ENCODE data around the gene SLC24A4. TPM values are rescaled to one million over a fixed set of nuclear protein-coding genes. Genes with fewer than 3 reads are reported as not detected.

The SLC24A4 gene
- polyA plus RNA-seq, 1 donor from 2014 or later, result 0.17 TPM

- Histone ChIP-seq H3K4me3 (ENCODE audit: low read length) (no peak overlapping the region), H3K4me2 (ENCODE audit: low read length) (no peak overlapping the region), H3K79me2 (replicated peaks; ENCODE audit: insufficient read depth, low read length) (no peaks in the 10 kb centered on the region), H3K36me3 (ENCODE audit: insufficient read depth, low read length) (no peaks in the 10 kb centered on the region), H3K27me3 (ENCODE audit: insufficient read depth, low read depth, low read length) (no peaks in the 10 kb centered on the region), H3K9me3 (ENCODE audit: low read length) (no peaks in the 10 kb centered on the region), H2AFZ (ENCODE audit: low read depth, low read length) (no peak overlapping the region), H3F3A (ENCODE audit: insufficient read depth, low read length, poor library complexity, severe bottlenecking) (no peaks in the 10 kb centered on the region), H3K9me2 (ENCODE audit: insufficient read depth, low read length) (no peaks in the 10 kb centered on the region), H3K9ac (ENCODE audit: low read length) (no peak overlapping the region), H4K20me1 (ENCODE audit: insufficient read depth) (no peaks in the 10 kb centered on the region), H3K27ac (ENCODE audit: low read length) (no peak overlapping the region)
- TF ChIP-seq POLR2AphosphoS5 (IDR thresholded peaks at IDR 0.05), result no peak
- TF ChIP-seq SMC3 (conservative IDR thresholded peaks at IDR 0.05; ENCODE audit: poor library complexity), result no peak
- TF ChIP-seq REST (IDR thresholded peaks at IDR 0.05; ENCODE audit: borderline replicate concordance), result no peak
- TF ChIP-seq TAF1 (IDR thresholded peaks at IDR 0.05; ENCODE audit: low read depth), result no peak
- TF ChIP-seq EZH2 (IDR thresholded peaks at IDR 0.05; ENCODE audit: borderline replicate concordance, insufficient read depth, low read length, poor library complexity, severe bottlenecking), result no peak
- TF ChIP-seq CTCF (IDR thresholded peaks at IDR 0.05; ENCODE audit: poor library complexity, severe bottlenecking), result no peak
- TF ChIP-seq MXI1 (conservative IDR thresholded peaks at IDR 0.05; ENCODE audit: poor library complexity, severe bottlenecking), result no peak
- TF ChIP-seq RAD21 (conservative IDR thresholded peaks at IDR 0.05), result no peak
- TF ChIP-seq EP300 (conservative IDR thresholded peaks at IDR 0.05; ENCODE audit: poor library complexity, severe bottlenecking), result no peak
These were observed 28.8 kb downstream of the SLC24A4 start for GRCh38 chr14:92351750-92352149.

- no peaks in the 10 kb centered on the region for H3K9me2 ChIP-seq (ENCODE audit: insufficient read depth, low read length)
- H3K9me3 ChIP-seq (ENCODE audit: low read length), result no peaks in the 10 kb centered on the region
- H3K9ac ChIP-seq (ENCODE audit: low read length), result no peak overlapping the region
- H3K79me2 ChIP-seq (replicated peaks; ENCODE audit: insufficient read depth, low read length), result no peaks in the 10 kb centered on the region
- H3K4me2 ChIP-seq (ENCODE audit: low read length), result no peak overlapping the region
- H3K4me3 ChIP-seq (ENCODE audit: low read length), result no peak overlapping the region
- no peaks in the 10 kb centered on the region for H3F3A ChIP-seq (ENCODE audit: insufficient read depth, low read length, poor library complexity, severe bottlenecking)
- no peaks in the 10 kb centered on the region for H3K36me3 ChIP-seq (ENCODE audit: insufficient read depth, low read length)
- H4K20me1 ChIP-seq (ENCODE audit: insufficient read depth), result no peaks in the 10 kb centered on the region
- H2AFZ ChIP-seq (ENCODE audit: low read depth, low read length), result no peak overlapping the region
- H3K27ac ChIP-seq (ENCODE audit: low read length), result no peak overlapping the region
- TF ChIP-seq MXI1 (conservative IDR thresholded peaks at IDR 0.05; ENCODE audit: poor library complexity, severe bottlenecking) (no peak), POLR2AphosphoS5 (IDR thresholded peaks at IDR 0.05) (no peak), TAF1 (IDR thresholded peaks at IDR 0.05; ENCODE audit: low read depth) (no peak), SMC3 (conservative IDR thresholded peaks at IDR 0.05; ENCODE audit: poor library complexity) (no peak), RAD21 (conservative IDR thresholded peaks at IDR 0.05) (no peak), REST (IDR thresholded peaks at IDR 0.05; ENCODE audit: borderline replicate concordance) (no peak), EP300 (conservative IDR thresholded peaks at IDR 0.05; ENCODE audit: poor library complexity, severe bottlenecking) (no peak), CTCF (IDR thresholded peaks at IDR 0.05; ENCODE audit: poor library complexity, severe bottlenecking) (no peak), EZH2 (IDR thresholded peaks at IDR 0.05; ENCODE audit: borderline replicate concordance, insufficient read depth, low read length, poor library complexity, severe bottlenecking) (no peak)
- H3K27me3 ChIP-seq (ENCODE audit: insufficient read depth, low read depth, low read length), result no peaks in the 10 kb centered on the region
These were observed 29.4 kb downstream of the SLC24A4 start for GRCh38 chr14:92352158-92352985.

Data from neural cell (in vitro differentiated cells).